Liver (tissue), 9 donors: ENCODE measurements around the gene MCCD1. TPM values are rescaled to one million over a fixed set of nuclear protein-coding genes. Genes with fewer than 3 reads are reported as not detected.
A peak's percentile ranks its signal among the peaks of the same experiment; 100 is the strongest.

Source experiments
- DNase-seq: peaks from one replicate; pipeline ENCODE4 v3.0.0-alpha.2; 2017; ENCODE audit warnings: low spot score
- H3K27ac ChIP-seq, 2 donors: one replicate each; pipeline ENCODE4 v1.7.0; 2013; ENCODE audit warnings: inconsistent platforms in 2 of 2, low read length in 2 of 2, control low read depth in 1 of 2, low read depth in 1 of 2, mild to moderate bottlenecking in 1 of 2
- H3K27me3 ChIP-seq, 4 donors: one replicate each; pipeline versions ENCODE4 v1.6.1 to v1.7.0; 2013; ENCODE audit warnings: low read length in 3 of 4, inconsistent platforms in 1 of 4, mild to moderate bottlenecking in 1 of 4, moderate library complexity in 1 of 4; ENCODE audit not compliant: control insufficient read depth in 4 of 4, insufficient read depth in 4 of 4
- H3K36me3 ChIP-seq, 4 donors: one replicate each; pipeline versions ENCODE4 v1.6.1 to v1.7.0; 2013; ENCODE audit warnings: low read length in 3 of 4, mild to moderate bottlenecking in 3 of 4, low read depth in 1 of 4, moderate library complexity in 1 of 4; ENCODE audit not compliant: control insufficient read depth in 4 of 4, insufficient read depth in 3 of 4
- H3K4me1 ChIP-seq, 4 donors: one replicate each; pipeline versions ENCODE4 v1.6.1 to v1.7.0; 2013; ENCODE audit warnings: low read length in 3 of 4, mild to moderate bottlenecking in 3 of 4, moderate library complexity in 1 of 4; ENCODE audit not compliant: control insufficient read depth in 4 of 4, insufficient read depth in 4 of 4
- H3K4me3 ChIP-seq, 3 donors: one replicate each; pipeline versions ENCODE4 v1.6.1 to v1.7.0; 2013; ENCODE audit warnings: low read length in 3 of 3, control low read depth in 1 of 3, low read depth in 1 of 3, mild to moderate bottlenecking in 1 of 3
- H3K9ac ChIP-seq, 2 donors: one replicate each; pipeline ENCODE4 v1.7.0; 2013; ENCODE audit warnings: low read length in 2 of 2, mild to moderate bottlenecking in 2 of 2, moderate library complexity in 2 of 2, control low read depth in 1 of 2, low read depth in 1 of 2
- H3K9me3 ChIP-seq, 4 donors: one replicate each; pipeline versions ENCODE4 v1.6.1 to v1.7.0; 2013; ENCODE audit warnings: low read length in 3 of 4; ENCODE audit not compliant: control insufficient read depth in 4 of 4
- EGR1 ChIP-seq, 2 donors: IDR thresholded peaks; 2 replicates each; pipeline ENCODE4 v1.6.1; 2016 to 2018; ENCODE audit warnings: antibody characterized with exemption in 2 of 2, low read depth in 2 of 2
- FOXA1 ChIP-seq: IDR thresholded peaks from 2 replicates; pipeline ENCODE4 v1.6.1; 2016; ENCODE audit warnings: antibody characterized with exemption
- FOXA2 ChIP-seq: IDR thresholded peaks from 2 replicates; pipeline ENCODE4 v1.6.1; 2016; ENCODE audit warnings: antibody characterized with exemption
- GABPA ChIP-seq, 2 donors: IDR thresholded peaks in 1 of 2; conservative IDR thresholded peaks in 1 of 2; 2 replicates each; pipeline ENCODE4 v1.6.1; 2016; ENCODE audit warnings: antibody characterized with exemption in 2 of 2, mild to moderate bottlenecking in 1 of 2, moderate library complexity in 1 of 2
- HNF4A ChIP-seq, 2 donors: conservative IDR thresholded peaks; 2 replicates each; pipeline ENCODE4 v1.6.1; 2016; ENCODE audit warnings: antibody characterized with exemption in 2 of 2, mild to moderate bottlenecking in 2 of 2
- HNF4G ChIP-seq: IDR thresholded peaks from 2 replicates; pipeline ENCODE4 v1.6.1; 2016; ENCODE audit warnings: antibody characterized with exemption
- JUND ChIP-seq, 2 donors: IDR thresholded peaks; 2 replicates each; pipeline ENCODE4 v1.6.1; 2016; ENCODE audit warnings: antibody characterized with exemption in 2 of 2
- NR2F2 ChIP-seq: IDR thresholded peaks from 2 replicates; pipeline ENCODE4 v1.6.1; 2016; ENCODE audit warnings: antibody characterized with exemption
- RAD21 ChIP-seq, 2 donors: IDR thresholded peaks; 2 replicates each; pipeline ENCODE4 v1.6.1; 2016; ENCODE audit warnings: antibody characterized with exemption in 2 of 2, mild to moderate bottlenecking in 2 of 2
- RXRA ChIP-seq, 2 donors: IDR thresholded peaks; 2 replicates each; pipeline ENCODE4 v1.6.1; 2017 to 2018; ENCODE audit warnings: antibody characterized with exemption in 2 of 2, mild to moderate bottlenecking in 1 of 2
- SP1 ChIP-seq: IDR thresholded peaks from 2 replicates; pipeline ENCODE4 v1.6.1; 2018; ENCODE audit warnings: antibody characterized with exemption, mild to moderate bottlenecking
- TAF1 ChIP-seq: conservative IDR thresholded peaks from 2 replicates; pipeline ENCODE4 v1.6.1; 2016; ENCODE audit warnings: antibody characterized with exemption, mild to moderate bottlenecking
- YY1 ChIP-seq: IDR thresholded peaks from 2 replicates; pipeline ENCODE4 v1.6.1; 2016; ENCODE audit warnings: antibody characterized with exemption, mild to moderate bottlenecking
- WGBS: extraction: QIAGEN DNeasy Blood & Tissue Kit; methylation state at CpG from one replicate; pipeline ENCODE4 v1.1.7; 2013; 5-methylcytosine and 5-hydroxymethylcytosine counted together
- polyA plus RNA-seq, 2 donors: library from polyadenylated mRNA; stranded (reverse) in 1 of 2; unstranded in 1 of 2; fragments of 200-250 nt in 1 of 2; fragments of >200 nt in 1 of 2; fragmentation: Nextera tagmentation in 1 of 2; extraction: Ambion mirVana in 1 of 2; gene quantifications; one replicate each; pipeline versions ENCODE4 v1.2.1 to v1.2.3, GENCODE V29; 2013 to 2015
- total RNA-seq, 2 donors: library from RNA; depleted of rRNA; stranded (reverse); fragments of >200 nt; gene quantifications; one replicate each; pipeline ENCODE4 v1.2.3, GENCODE V29; 2014
- TF ChIP-seq, protein P1 (sequence below): IDR thresholded peaks from 2 replicates; pipeline ENCODE4 v1.6.1; 2016; ENCODE audit warnings: antibody characterized with exemption, mild to moderate bottlenecking
- TF ChIP-seq, protein P2 (sequence below): IDR thresholded peaks from 2 replicates; pipeline ENCODE4 v1.6.1; 2016; ENCODE audit warnings: antibody characterized with exemption
- TF ChIP-seq, protein P3 (sequence below): IDR thresholded peaks from 2 replicates; pipeline ENCODE4 v1.6.1; 2016; ENCODE audit warnings: antibody characterized with exemption
- TF ChIP-seq, protein P4 (sequence below): IDR thresholded peaks from 2 replicates; pipeline ENCODE4 v1.6.1; 2016; ENCODE audit warnings: antibody characterized with exemption
- donor health status: healthy.
- donor health status: healthy.
- donor health status: healthy.
- donor health status: healthy.
- donor health status: healthy.

Gene MCCD1
- total and polyA plus RNA-seq, 4 donors, result 0.56 TPM; not detected in 3

DNA sequence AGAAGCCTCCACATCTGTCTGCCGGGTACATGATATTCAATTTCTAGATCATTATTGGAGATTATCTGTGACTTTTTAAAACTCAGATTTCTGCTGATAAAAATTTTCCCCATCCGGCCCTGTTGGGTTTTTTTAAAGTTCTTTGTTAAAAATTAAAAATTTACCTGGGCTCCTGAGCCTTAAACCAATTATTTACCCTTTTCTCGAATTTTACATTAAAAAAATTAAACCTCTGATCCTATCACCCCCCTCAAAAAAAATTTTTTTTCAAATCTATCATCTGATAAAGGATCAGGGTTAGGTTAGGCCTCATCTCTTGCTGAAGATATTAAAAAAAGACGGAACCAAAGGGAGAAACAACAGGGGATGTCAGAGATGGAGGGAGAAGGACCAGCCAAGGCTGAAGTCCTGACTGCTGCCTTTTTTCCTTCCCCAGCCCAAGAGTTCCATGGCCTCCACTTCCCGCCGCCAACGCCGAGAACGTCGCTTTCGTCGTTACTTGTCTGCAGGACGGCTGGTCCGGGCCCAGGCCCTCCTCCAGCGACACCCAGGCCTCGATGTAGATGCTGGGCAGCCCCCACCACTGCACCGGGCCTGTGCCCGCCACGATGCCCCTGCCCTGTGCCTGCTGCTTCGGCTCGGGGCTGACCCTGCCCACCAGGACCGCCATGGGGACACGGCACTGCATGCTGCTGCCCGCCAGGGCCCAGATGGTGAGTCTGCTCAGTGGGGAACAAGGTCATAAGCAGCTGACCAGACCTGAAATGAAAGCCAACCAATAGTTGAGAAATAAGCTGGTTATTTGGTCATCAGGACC is 19.2 kb downstream of the MCCD1 start:
- no peaks in the 10 kb centered on the region for H3K9me3 ChIP-seq
- WGBS, result 79% methylated on average over 24 of the region's 24 CpGs
- peak overlapping the region; percentile 52 to 84 for H3K27ac ChIP-seq
- H3K27me3 ChIP-seq, result no peaks in the 10 kb centered on the region
- H3K36me3 ChIP-seq, result peaks cover 0 to 13% (median 10%) of the 10 kb centered on the region in 4 donors
- TF ChIP-seq NR2F2, result no peak
- TF ChIP-seq, protein P1, sequence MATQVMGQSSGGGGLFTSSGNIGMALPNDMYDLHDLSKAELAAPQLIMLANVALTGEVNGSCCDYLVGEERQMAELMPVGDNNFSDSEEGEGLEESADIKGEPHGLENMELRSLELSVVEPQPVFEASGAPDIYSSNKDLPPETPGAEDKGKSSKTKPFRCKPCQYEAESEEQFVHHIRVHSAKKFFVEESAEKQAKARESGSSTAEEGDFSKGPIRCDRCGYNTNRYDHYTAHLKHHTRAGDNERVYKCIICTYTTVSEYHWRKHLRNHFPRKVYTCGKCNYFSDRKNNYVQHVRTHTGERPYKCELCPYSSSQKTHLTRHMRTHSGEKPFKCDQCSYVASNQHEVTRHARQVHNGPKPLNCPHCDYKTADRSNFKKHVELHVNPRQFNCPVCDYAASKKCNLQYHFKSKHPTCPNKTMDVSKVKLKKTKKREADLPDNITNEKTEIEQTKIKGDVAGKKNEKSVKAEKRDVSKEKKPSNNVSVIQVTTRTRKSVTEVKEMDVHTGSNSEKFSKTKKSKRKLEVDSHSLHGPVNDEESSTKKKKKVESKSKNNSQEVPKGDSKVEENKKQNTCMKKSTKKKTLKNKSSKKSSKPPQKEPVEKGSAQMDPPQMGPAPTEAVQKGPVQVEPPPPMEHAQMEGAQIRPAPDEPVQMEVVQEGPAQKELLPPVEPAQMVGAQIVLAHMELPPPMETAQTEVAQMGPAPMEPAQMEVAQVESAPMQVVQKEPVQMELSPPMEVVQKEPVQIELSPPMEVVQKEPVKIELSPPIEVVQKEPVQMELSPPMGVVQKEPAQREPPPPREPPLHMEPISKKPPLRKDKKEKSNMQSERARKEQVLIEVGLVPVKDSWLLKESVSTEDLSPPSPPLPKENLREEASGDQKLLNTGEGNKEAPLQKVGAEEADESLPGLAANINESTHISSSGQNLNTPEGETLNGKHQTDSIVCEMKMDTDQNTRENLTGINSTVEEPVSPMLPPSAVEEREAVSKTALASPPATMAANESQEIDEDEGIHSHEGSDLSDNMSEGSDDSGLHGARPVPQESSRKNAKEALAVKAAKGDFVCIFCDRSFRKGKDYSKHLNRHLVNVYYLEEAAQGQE, result no peak
- no peak for TF ChIP-seq RAD21 (IDR thresholded peaks at IDR 0.05)
- TF ChIP-seq GABPA (IDR thresholded peaks at IDR 0.05 in 1 of 2, conservative IDR thresholded peaks at IDR 0.05 in 1 of 2), result no peak
- no peak for TF ChIP-seq SP1
- TF ChIP-seq, protein P2, sequence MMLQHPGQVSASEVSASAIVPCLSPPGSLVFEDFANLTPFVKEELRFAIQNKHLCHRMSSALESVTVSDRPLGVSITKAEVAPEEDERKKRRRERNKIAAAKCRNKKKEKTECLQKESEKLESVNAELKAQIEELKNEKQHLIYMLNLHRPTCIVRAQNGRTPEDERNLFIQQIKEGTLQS, result no peak
- no peak for TF ChIP-seq FOXA1
- no peak for TF ChIP-seq FOXA2
- TF ChIP-seq EGR1 (IDR thresholded peaks at IDR 0.05; ENCODE audit: low read depth in 2 of 2), result no peak
- no peak for TF ChIP-seq JUND (IDR thresholded peaks at IDR 0.05)
- no peak for TF ChIP-seq HNF4G
- TF ChIP-seq RXRA (IDR thresholded peaks at IDR 0.05), result no peak
- TF ChIP-seq, protein P3, sequence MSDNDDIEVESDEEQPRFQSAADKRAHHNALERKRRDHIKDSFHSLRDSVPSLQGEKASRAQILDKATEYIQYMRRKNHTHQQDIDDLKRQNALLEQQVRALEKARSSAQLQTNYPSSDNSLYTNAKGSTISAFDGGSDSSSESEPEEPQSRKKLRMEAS, result no peak
- TF ChIP-seq HNF4A (conservative IDR thresholded peaks at IDR 0.05), result no peak
- TF ChIP-seq TAF1, result no peak
- no peak for TF ChIP-seq YY1
- TF ChIP-seq, protein P4, sequence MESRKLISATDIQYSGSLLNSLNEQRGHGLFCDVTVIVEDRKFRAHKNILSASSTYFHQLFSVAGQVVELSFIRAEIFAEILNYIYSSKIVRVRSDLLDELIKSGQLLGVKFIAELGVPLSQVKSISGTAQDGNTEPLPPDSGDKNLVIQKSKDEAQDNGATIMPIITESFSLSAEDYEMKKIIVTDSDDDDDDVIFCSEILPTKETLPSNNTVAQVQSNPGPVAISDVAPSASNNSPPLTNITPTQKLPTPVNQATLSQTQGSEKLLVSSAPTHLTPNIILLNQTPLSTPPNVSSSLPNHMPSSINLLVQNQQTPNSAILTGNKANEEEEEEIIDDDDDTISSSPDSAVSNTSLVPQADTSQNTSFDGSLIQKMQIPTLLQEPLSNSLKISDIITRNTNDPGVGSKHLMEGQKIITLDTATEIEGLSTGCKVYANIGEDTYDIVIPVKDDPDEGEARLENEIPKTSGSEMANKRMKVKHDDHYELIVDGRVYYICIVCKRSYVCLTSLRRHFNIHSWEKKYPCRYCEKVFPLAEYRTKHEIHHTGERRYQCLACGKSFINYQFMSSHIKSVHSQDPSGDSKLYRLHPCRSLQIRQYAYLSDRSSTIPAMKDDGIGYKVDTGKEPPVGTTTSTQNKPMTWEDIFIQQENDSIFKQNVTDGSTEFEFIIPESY, result no peak
- H3K9ac ChIP-seq, result peak overlapping the region; percentile 36 to 97
- peak overlapping the region; percentile 15 to 78 (median 56) for H3K4me3 ChIP-seq
- H3K4me1 ChIP-seq, result peaks cover 5 to 23% (median 15%) of the 10 kb centered on the region in 4 donors
- no peak for DNase-seq

DNA sequence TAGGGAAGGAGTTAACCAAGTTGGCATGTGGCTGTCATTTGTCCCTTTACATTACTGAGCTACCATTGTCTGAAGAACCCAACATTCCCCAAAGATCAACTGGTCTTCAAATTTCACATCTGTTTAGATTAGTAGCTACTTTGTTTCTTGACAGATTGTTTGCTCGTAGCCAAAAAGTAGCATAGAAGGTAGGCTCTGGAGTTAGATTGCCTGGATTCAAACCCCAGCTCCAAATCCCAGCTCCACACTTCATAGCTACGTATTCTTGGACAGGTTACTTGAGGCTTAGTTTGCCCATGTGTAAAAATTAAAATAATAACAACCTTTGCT is 19.7 kb downstream of the MCCD1 start:
- H3K36me3 ChIP-seq, result peaks cover 0 to 13% (median 10%) of the 10 kb centered on the region in 4 donors
- H3K4me1 ChIP-seq, result peaks cover 5 to 20% (median 14%) of the 10 kb centered on the region in 4 donors
- 95% methylated on average over 2 of the region's 2 CpGs for WGBS
- H3K27me3 ChIP-seq, result no peaks in the 10 kb centered on the region
- H3K9me3 ChIP-seq, result no peaks in the 10 kb centered on the region
- H3K9ac ChIP-seq, result peak overlapping the region in 1 of 2 donors; percentile 36
- peak overlapping the region; percentile 34 to 84 for H3K27ac ChIP-seq
- no peak for TF ChIP-seq GABPA (IDR thresholded peaks at IDR 0.05 in 1 of 2, conservative IDR thresholded peaks at IDR 0.05 in 1 of 2)
- TF ChIP-seq FOXA2, result no peak
- TF ChIP-seq YY1, result no peak
- no peak for TF ChIP-seq TAF1
- TF ChIP-seq, protein P1, result no peak
- TF ChIP-seq EGR1 (IDR thresholded peaks at IDR 0.05; ENCODE audit: low read depth in 2 of 2), result no peak
- TF ChIP-seq HNF4G, result no peak
- no peak for TF ChIP-seq RAD21 (IDR thresholded peaks at IDR 0.05)
- H3K4me3 ChIP-seq, result peak overlapping the region in 2 of 3 donors; percentile 15 to 78
- DNase-seq, result no peak
